ENCODE measurements around the gene SCUBE1. TPM values are rescaled to one million over a fixed set of nuclear protein-coding genes. Genes with fewer than 3 reads are reported as not detected.
"Not testable (repeated sequence)": the region's sequence is repeated elsewhere in the genome, so short reads cannot be mapped to it uniquely, and the experiment has no call there.

SCUBE1 gene
- total RNA-seq, 1 experiment from 2014 or later = not detected

- ATAC-seq (no peak), DNase-seq (ENCODE audit: low read depth, low spot score) (no peak)
- ChIA-PET POLR2A (no interaction called here), CTCF (no interaction called here)
- Histone ChIP-seq H3K4me3 (ENCODE audit: low read depth in 2 of 2, low read length in 2 of 2) (no peak overlapping the region), H3K4me1 (ENCODE audit: control insufficient read depth, insufficient read depth, low read length) (no peaks in the 10 kb centered on the region), H3K9me3 (ENCODE audit: control insufficient read depth, insufficient read depth, low read depth, low read length) (no peaks in the 10 kb centered on the region), H3K27ac (ENCODE audit: low read length) (no peak overlapping the region), H3K36me3 (ENCODE audit: control insufficient read depth, insufficient read depth, low read length) (no peaks in the 10 kb centered on the region), H3K27me3 (ENCODE audit: control insufficient read depth, insufficient read depth, low read length) (no peaks in the 10 kb centered on the region)
- in situ Hi-C loops (cut with HindIII; ENCODE audit: low pct_unique_long_range_greater_than_20kb, low sequenced_read_pairs) (no loop called here), intact Hi-C loops (cut with micrococcal nuclease; ENCODE audit: unreplicated experiment) (no loop called here)
- BruUV-seq (replicated peaks) = no TSS peak
- no peak for TF ChIP-seq POLR2AphosphoS5 (IDR thresholded peaks at IDR 0.05; ENCODE audit: low read depth, low read length)
These were observed 55.7 kb downstream of the SCUBE1 start for GRCh38 chr22:43287441-43287840.

- DNase-seq (ENCODE audit: low read depth, low spot score) (no peak), ATAC-seq (no peak)
- intact Hi-C loops (cut with micrococcal nuclease; ENCODE audit: unreplicated experiment) (no loop called here), in situ Hi-C loops (cut with HindIII; ENCODE audit: low pct_unique_long_range_greater_than_20kb, low sequenced_read_pairs) (no loop called here)
- H3K4me1 ChIP-seq (ENCODE audit: control insufficient read depth, insufficient read depth, low read length) = no peaks in the 10 kb centered on the region
- H3K9me3 ChIP-seq (ENCODE audit: control insufficient read depth, insufficient read depth, low read depth, low read length) = no peaks in the 10 kb centered on the region
- ChIA-PET CTCF (interaction anchor here (0.7 kb wide), 1 partner anchor 52 kb away, joined by 6 read pairs; no protein-coding TSS in a partner anchor), POLR2A (no interaction called here)
- no peak overlapping the region for H3K27ac ChIP-seq (ENCODE audit: low read length)
- no peaks in the 10 kb centered on the region for H3K27me3 ChIP-seq (ENCODE audit: control insufficient read depth, insufficient read depth, low read length)
- H3K36me3 ChIP-seq (ENCODE audit: control insufficient read depth, insufficient read depth, low read length) = no peaks in the 10 kb centered on the region
- no peak for TF ChIP-seq CTCF (IDR thresholded peaks at IDR 0.05)
- no peak for TF ChIP-seq TCF7L2 (IDR thresholded peaks at IDR 0.05; ENCODE audit: low read depth, low read length)
- TF ChIP-seq REST (IDR thresholded peaks at IDR 0.05; ENCODE audit: insufficient read depth in 1 of 2, low read depth in 2 of 2, low read length in 1 of 2) = no peak
- no peak for TF ChIP-seq SIN3A (IDR thresholded peaks at IDR 0.05; ENCODE audit: borderline replicate concordance, insufficient read depth, low read depth, low read length)
- no peak for TF ChIP-seq POLR2AphosphoS5 (IDR thresholded peaks at IDR 0.05; ENCODE audit: low read depth, low read length)
- no TSS peak for BruUV-seq (replicated peaks)
- H3K4me3 ChIP-seq (ENCODE audit: low read depth in 2 of 2, low read length in 2 of 2) = no peak overlapping the region
These were observed 61.8 kb downstream of the SCUBE1 start for GRCh38 chr22:43281394-43281793.

- H3K4me3 ChIP-seq (ENCODE audit: low read depth in 2 of 2, low read length in 2 of 2); H3K4me1 ChIP-seq (ENCODE audit: control insufficient read depth, insufficient read depth, low read length); BruUV-seq (replicated peaks); POLR2A ChIA-PET; CTCF ChIA-PET; H3K9me3 ChIP-seq (ENCODE audit: control insufficient read depth, insufficient read depth, low read depth, low read length); DNase-seq (ENCODE audit: low read depth, low spot score); intact Hi-C loops (cut with micrococcal nuclease; ENCODE audit: unreplicated experiment); in situ Hi-C loops (cut with HindIII; ENCODE audit: low pct_unique_long_range_greater_than_20kb, low sequenced_read_pairs); H3K27ac ChIP-seq (ENCODE audit: low read length); ATAC-seq; H3K27me3 ChIP-seq (ENCODE audit: control insufficient read depth, insufficient read depth, low read length); H3K36me3 ChIP-seq (ENCODE audit: control insufficient read depth, insufficient read depth, low read length): not testable (repeated sequence)
These were observed 62.7 kb downstream of the SCUBE1 start for GRCh38 chr22:43280523-43280886.
